Measurements from ENCODE around the gene NR5A2.
"Not testable (repeated sequence)": the region's sequence is repeated elsewhere in the genome, so short reads cannot be mapped to it uniquely, and the experiment has no call there.

The NR5A2 gene

GRCh38 chr1:200179781-200180160 lies 152.3 kb downstream of the NR5A2 start:
- Mint-ChIP-seq H3K4me1 (ENCODE audit: low read depth) (peaks cover 15% of the 10 kb centered on the region), H3K27me3 (no peaks in the 10 kb centered on the region), H3K27ac (no peak overlapping the region), H3K36me3 (ENCODE audit: low read depth) (no peaks in the 10 kb centered on the region), H3K4me3 (no peak overlapping the region), H3K9me3 (no peaks in the 10 kb centered on the region)
- intact Hi-C loops (cut with micrococcal nuclease), result no loop called here

DNA sequence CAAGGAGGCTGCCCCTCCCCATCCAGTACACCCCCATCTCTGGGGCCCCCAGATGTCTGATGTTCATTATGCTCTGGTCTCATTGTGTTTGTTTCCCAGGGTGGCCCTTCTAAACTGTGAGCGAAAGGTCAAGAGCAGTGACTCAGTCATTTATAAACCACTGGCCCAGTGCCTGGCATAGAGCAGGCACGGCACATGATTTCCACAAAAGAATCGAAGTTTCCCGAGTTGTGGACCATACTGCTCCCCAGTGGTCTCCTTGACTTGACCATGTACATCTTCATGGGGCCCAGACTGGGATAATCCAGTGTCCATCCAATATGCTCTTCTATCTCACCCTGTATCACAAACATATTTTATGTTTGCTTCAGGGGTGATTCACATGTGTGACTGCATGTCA lies 153.3 kb downstream of the NR5A2 start:
- Mint-ChIP-seq H3K27me3 (no peaks in the 10 kb centered on the region), H3K27ac (no peak overlapping the region), H3K4me3 (no peak overlapping the region), H3K9me3 (no peaks in the 10 kb centered on the region), H3K4me1 (ENCODE audit: low read depth) (peaks cover 26% of the 10 kb centered on the region), H3K36me3 (ENCODE audit: low read depth) (no peaks in the 10 kb centered on the region)
- intact Hi-C loops (cut with micrococcal nuclease), result no loop called here

- intact Hi-C loops (cut with micrococcal nuclease), result no loop called here
- H3K4me1 Mint-ChIP-seq (ENCODE audit: low read depth), result peaks cover 33% of the 10 kb centered on the region
These were observed 154.4 kb downstream of the NR5A2 start for GRCh38 chr1:200181861-200182260.

DNA sequence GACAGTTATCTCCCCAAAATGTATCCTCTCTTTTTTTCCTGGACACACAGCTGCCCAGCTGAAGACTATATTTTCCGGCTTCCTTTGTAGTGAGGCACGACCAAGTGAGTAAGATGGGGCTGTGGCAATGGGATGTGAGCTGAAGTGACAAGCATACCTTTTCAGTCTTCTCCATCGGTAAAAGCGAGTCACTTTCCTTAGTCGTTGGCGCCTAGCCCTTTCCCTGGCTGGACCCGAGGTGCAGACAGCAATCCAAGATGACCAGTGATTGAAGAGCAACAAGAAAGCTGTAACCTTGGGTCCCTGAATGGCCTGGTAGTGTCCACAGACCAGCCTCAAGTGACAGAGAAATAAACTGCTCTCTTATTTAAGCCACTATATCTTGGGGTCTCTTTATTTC lies 155.2 kb downstream of the NR5A2 start:
- Mint-ChIP-seq H3K9me3 (peaks cover 9% of the 10 kb centered on the region), H3K27ac (no peak overlapping the region), H3K4me1 (ENCODE audit: low read depth) (peaks cover 33% of the 10 kb centered on the region), H3K36me3 (ENCODE audit: low read depth) (no peaks in the 10 kb centered on the region), H3K27me3 (no peaks in the 10 kb centered on the region), H3K4me3 (no peak overlapping the region)
- intact Hi-C loops (cut with micrococcal nuclease), result no loop called here

More at GRCh38 chr1:200181861-200182260, 154.4 kb downstream of the NR5A2 start:
- Mint-ChIP-seq H3K27me3 (no peaks in the 10 kb centered on the region), H3K36me3 (ENCODE audit: low read depth) (no peaks in the 10 kb centered on the region), H3K9me3 (peaks cover 8% of the 10 kb centered on the region), H3K4me3 (no peak overlapping the region), H3K27ac (no peak overlapping the region)

DNA sequence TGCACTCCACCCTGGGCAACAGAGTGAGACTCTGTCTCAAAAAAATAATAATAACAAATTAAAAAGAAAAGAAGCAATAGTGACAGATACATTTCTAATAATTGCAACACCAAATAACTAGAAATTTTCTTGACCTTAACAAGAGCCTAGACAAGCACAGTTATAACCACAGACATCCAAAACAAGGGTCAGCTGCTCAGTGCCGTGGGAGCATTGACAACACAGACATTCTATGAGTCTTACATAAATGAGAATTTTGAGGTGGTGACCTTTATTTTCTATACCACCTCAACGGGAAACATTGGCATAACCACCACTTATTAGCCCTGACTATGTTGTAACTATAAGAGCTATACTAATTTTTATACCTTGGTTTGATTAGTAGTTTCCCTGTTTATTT lies 156.1 kb downstream of the NR5A2 start:
- H3K4me3 Mint-ChIP-seq, result no peak overlapping the region
- no peaks in the 10 kb centered on the region for H3K36me3 Mint-ChIP-seq (ENCODE audit: low read depth)
- H3K4me1 Mint-ChIP-seq (ENCODE audit: low read depth), result peaks cover 33% of the 10 kb centered on the region
- H3K27ac Mint-ChIP-seq, result no peak overlapping the region
- H3K27me3 Mint-ChIP-seq, result no peaks in the 10 kb centered on the region
- H3K9me3 Mint-ChIP-seq, result peaks cover 9% of the 10 kb centered on the region
- intact Hi-C loops (cut with micrococcal nuclease), result no loop called here

DNA sequence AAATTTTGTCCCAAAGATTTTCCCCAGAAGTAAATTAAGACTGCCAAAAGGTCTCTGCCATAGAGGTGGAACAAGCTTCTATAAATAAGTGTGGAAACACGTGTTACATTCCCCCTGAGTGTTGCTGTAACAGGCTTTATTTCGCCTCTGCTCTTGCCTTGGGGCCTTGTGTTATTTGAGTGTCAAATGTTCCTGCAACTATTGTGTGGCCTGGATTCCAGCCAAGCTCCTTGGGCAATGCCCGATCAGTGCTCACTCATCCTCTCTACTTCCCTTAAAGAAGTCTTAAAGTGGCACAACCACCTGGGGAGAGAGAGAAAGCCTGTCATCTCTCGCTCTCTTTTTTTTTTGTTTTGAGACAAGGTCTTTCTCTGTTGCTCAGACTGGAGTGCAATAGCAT lies 156.7 kb downstream of the NR5A2 start:
- Mint-ChIP-seq H3K4me3 (no peak overlapping the region), H3K27me3 (no peaks in the 10 kb centered on the region), H3K4me1 (ENCODE audit: low read depth) (peaks cover 33% of the 10 kb centered on the region), H3K36me3 (ENCODE audit: low read depth) (no peaks in the 10 kb centered on the region), H3K9me3 (peaks cover 9% of the 10 kb centered on the region), H3K27ac (no peak overlapping the region)
- intact Hi-C loops (cut with micrococcal nuclease), result no loop called here

DNA sequence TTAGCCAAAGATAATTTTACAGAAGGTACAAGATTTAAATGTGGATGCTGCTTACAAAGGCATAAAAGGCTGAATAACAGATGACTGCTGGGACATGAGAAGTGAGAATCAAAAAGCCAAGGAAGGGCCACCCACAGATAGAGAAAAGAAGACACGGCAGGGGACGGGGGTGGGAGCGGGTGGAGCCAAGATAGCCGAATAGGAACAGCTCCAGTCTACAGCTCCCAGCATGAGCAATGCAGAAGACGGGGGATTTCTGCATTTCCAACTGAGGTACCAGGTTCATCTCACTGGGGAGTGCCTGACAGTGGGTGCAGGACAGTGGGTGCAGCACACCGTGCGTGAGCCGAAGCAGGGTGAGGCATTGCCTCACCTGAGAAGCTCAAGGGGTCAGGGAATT lies 157.7 kb downstream of the NR5A2 start:
- H3K4me1 Mint-ChIP-seq (ENCODE audit: low read depth), result peaks cover 33% of the 10 kb centered on the region
- intact Hi-C loops (cut with micrococcal nuclease); H3K9me3 Mint-ChIP-seq; H3K27me3 Mint-ChIP-seq; H3K4me3 Mint-ChIP-seq; H3K36me3 Mint-ChIP-seq (ENCODE audit: low read depth); H3K27ac Mint-ChIP-seq: not testable (repeated sequence)

DNA sequence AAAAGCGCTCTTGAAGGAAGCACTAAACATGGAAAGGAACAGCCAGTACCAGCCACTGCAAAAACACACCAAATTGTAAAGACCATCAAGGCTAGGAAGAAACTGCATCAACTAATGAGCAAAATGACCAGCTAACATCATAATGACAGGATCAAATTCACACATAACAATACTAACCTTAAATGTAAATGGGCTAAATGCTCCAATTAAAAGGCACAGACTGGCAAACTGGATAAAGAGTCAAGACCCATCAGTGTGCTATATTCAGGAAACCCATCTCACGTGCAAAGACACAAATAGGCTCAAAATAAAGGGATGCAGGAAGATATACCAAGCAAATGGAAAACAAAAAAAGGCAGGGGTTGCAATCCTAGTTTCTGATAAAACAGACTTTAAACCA lies 159.8 kb downstream of the NR5A2 start:
- not testable (repeated sequence) for H3K4me3 Mint-ChIP-seq; H3K36me3 Mint-ChIP-seq (ENCODE audit: low read depth); H3K27ac Mint-ChIP-seq

GRCh38 chr1:200191993-200192392 lies 164.5 kb downstream of the NR5A2 start:
- Mint-ChIP-seq H3K9me3 (no peaks in the 10 kb centered on the region), H3K27ac (no peak overlapping the region), H3K4me1 (ENCODE audit: low read depth) (no peaks in the 10 kb centered on the region), H3K4me3 (no peak overlapping the region), H3K36me3 (ENCODE audit: low read depth) (no peaks in the 10 kb centered on the region), H3K27me3 (no peaks in the 10 kb centered on the region)
- intact Hi-C loops (cut with micrococcal nuclease), result no loop called here

More for the DNA sequence above, 159.8 kb downstream of the NR5A2 start:
- H3K4me1 Mint-ChIP-seq (ENCODE audit: low read depth), result peaks cover 33% of the 10 kb centered on the region
- H3K27me3 Mint-ChIP-seq; intact Hi-C loops (cut with micrococcal nuclease); H3K9me3 Mint-ChIP-seq: not testable (repeated sequence)

DNA sequence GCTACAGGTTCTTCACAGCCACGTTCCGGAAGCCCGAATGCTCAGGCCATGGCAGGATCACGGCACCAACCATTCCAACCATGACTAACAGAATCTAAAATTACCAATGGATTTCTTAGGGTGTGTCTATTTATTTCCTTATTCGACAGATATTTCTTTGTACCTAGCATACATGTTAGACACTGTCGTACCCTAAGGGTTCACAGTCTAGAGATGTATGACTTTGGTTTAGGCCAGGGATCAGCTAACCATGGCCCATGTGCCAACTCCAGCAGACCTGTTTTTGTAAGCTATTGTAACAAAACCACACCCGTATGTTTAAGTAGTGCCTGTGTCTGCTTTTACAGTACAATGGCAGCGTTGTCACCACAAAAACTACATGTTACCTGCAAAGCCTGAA lies 167.0 kb downstream of the NR5A2 start:
- Mint-ChIP-seq H3K4me1 (ENCODE audit: low read depth) (no peaks in the 10 kb centered on the region), H3K27ac (no peak overlapping the region), H3K9me3 (no peaks in the 10 kb centered on the region), H3K36me3 (ENCODE audit: low read depth) (no peaks in the 10 kb centered on the region), H3K27me3 (no peaks in the 10 kb centered on the region), H3K4me3 (no peak overlapping the region)
- intact Hi-C loops (cut with micrococcal nuclease), result no loop called here

GRCh38 chr1:200198236-200198635 lies 170.7 kb downstream of the NR5A2 start:
- Mint-ChIP-seq H3K27me3 (no peaks in the 10 kb centered on the region), H3K4me3 (no peak overlapping the region), H3K36me3 (ENCODE audit: low read depth) (no peaks in the 10 kb centered on the region), H3K4me1 (ENCODE audit: low read depth) (no peaks in the 10 kb centered on the region), H3K27ac (no peak overlapping the region), H3K9me3 (peaks cover 7% of the 10 kb centered on the region)
- intact Hi-C loops (cut with micrococcal nuclease), result no loop called here

DNA sequence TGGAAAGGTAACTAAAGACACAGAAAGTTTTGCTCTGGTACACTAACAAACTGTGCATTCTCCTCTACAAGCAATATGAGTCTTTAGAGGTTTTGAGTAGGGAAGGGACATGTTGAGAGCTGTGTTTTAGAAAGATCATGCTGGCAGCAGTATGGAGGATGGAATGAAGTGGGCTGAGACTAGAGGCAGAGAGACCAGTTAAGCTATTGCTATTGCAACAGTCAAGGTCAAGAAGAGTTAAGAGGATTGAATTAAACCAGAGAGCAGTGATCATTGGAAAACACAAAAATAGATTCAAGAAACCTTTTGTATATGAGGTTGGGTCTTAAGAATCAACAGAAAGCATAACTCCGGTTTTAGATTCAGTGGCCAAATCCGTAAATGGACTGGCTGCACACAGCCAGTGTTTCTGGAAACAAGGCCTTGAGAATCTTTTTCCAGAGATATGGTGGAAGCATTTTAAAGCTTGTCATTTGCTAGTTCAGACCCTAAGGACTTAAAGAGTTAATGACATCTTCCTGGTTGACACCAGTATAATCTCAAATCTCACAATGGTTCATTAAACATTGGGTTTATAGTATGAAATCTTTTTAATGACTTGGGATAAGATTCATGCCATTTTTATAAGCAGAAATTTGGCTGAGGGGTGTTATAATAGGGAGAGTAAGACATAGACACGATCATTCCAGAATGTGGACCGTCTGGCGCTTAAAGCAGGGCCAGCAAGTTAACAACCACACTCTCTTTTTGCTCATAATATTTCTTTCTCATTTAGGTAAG lies 177.9 kb downstream of the NR5A2 start:
- Mint-ChIP-seq H3K36me3 (ENCODE audit: low read depth) (no peaks in the 10 kb centered on the region), H3K27ac (no peak overlapping the region), H3K4me1 (ENCODE audit: low read depth) (peaks cover 30% of the 10 kb centered on the region)

GRCh38 chr1:200206340-200206739 lies 178.8 kb downstream of the NR5A2 start:
- H3K9me3 Mint-ChIP-seq, result no peaks in the 10 kb centered on the region
- no peaks in the 10 kb centered on the region for H3K36me3 Mint-ChIP-seq (ENCODE audit: low read depth)
- intact Hi-C loops (cut with micrococcal nuclease), result no loop called here
- H3K27ac Mint-ChIP-seq, result no peak overlapping the region
- H3K4me3 Mint-ChIP-seq, result no peak overlapping the region
- H3K27me3 Mint-ChIP-seq, result no peaks in the 10 kb centered on the region
- H3K4me1 Mint-ChIP-seq (ENCODE audit: low read depth), result peaks cover 30% of the 10 kb centered on the region

More for the DNA sequence above, 177.9 kb downstream of the NR5A2 start:
- H3K4me3 Mint-ChIP-seq, result no peak overlapping the region
- H3K9me3 Mint-ChIP-seq, result peaks cover 5% of the 10 kb centered on the region
- intact Hi-C loops (cut with micrococcal nuclease), result no loop called here
- H3K27me3 Mint-ChIP-seq, result no peaks in the 10 kb centered on the region

- intact Hi-C loops (cut with micrococcal nuclease), result no loop called here
- Mint-ChIP-seq H3K4me1 (ENCODE audit: low read depth) (peaks cover 30% of the 10 kb centered on the region), H3K9me3 (no peaks in the 10 kb centered on the region), H3K27ac (no peak overlapping the region), H3K4me3 (no peak overlapping the region), H3K36me3 (ENCODE audit: low read depth) (no peaks in the 10 kb centered on the region), H3K27me3 (no peaks in the 10 kb centered on the region)
These were observed 179.3 kb downstream of the NR5A2 start for GRCh38 chr1:200206761-200207160.

DNA sequence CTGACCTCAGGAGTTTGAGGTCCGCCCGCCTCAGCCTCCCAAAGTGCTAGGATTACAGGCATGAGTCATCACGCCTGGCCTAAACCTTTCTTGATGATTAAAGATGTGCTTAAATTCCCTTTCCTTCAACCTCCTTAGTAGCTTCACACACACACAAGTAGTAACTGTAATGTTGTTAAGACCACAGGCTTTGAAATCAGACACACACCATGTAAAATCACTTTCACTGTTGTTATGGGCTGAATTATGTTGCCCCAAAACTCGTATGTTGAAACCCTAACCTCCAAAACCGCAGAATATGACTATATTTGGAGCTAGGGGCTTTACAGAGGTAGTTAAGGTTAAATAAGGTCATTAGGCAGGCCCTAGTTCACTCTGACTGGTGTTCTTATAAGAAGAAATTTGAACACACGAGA lies 180.2 kb downstream of the NR5A2 start:
- Mint-ChIP-seq H3K36me3 (ENCODE audit: low read depth) (no peaks in the 10 kb centered on the region), H3K27ac (no peak overlapping the region), H3K4me1 (ENCODE audit: low read depth) (peaks cover 30% of the 10 kb centered on the region), H3K9me3 (no peaks in the 10 kb centered on the region), H3K4me3 (no peak overlapping the region), H3K27me3 (no peaks in the 10 kb centered on the region)
- intact Hi-C loops (cut with micrococcal nuclease), result no loop called here

Measured in dendritic cell treated with granulocyte-macrophage colony-stimulating factor and Interleukin-4, amounts not matched to agents 40 ng/mL and 50 ng/mL, for 4 days (primary cell).